Umbilical cord (tissue), 2 donors: Measurements from ENCODE around the gene VWCE. TPM values are rescaled to one million over a fixed set of nuclear protein-coding genes. Genes with fewer than 3 reads are reported as not detected.
A peak's percentile ranks its signal among the peaks of the same experiment; 100 is the strongest.

ENCODE experiments used
- DNase-seq: peaks from one replicate; pipeline ENCODE4 v3.0.0-alpha.2; 2015; ENCODE audit warnings: low spot score
- total RNA-seq: library from RNA; depleted of rRNA; stranded (reverse); fragments of >200 nt; gene quantifications from one replicate; pipeline ENCODE4 v1.2.3, GENCODE V29; 2014; ENCODE audit warnings: low replicate concordance; ENCODE audit not compliant: insufficient read depth

Gene VWCE
- not detected for total RNA-seq

- peak; percentile 71 for DNase-seq
Observed at GRCh38 chr11:61294717-61295595, at the start of gene VWCE. Gene VWCE, minus strand, starts transcription at chr11:61295316. Its CDS starts 279 bp downstream, at chr11:61295037.

DNA sequence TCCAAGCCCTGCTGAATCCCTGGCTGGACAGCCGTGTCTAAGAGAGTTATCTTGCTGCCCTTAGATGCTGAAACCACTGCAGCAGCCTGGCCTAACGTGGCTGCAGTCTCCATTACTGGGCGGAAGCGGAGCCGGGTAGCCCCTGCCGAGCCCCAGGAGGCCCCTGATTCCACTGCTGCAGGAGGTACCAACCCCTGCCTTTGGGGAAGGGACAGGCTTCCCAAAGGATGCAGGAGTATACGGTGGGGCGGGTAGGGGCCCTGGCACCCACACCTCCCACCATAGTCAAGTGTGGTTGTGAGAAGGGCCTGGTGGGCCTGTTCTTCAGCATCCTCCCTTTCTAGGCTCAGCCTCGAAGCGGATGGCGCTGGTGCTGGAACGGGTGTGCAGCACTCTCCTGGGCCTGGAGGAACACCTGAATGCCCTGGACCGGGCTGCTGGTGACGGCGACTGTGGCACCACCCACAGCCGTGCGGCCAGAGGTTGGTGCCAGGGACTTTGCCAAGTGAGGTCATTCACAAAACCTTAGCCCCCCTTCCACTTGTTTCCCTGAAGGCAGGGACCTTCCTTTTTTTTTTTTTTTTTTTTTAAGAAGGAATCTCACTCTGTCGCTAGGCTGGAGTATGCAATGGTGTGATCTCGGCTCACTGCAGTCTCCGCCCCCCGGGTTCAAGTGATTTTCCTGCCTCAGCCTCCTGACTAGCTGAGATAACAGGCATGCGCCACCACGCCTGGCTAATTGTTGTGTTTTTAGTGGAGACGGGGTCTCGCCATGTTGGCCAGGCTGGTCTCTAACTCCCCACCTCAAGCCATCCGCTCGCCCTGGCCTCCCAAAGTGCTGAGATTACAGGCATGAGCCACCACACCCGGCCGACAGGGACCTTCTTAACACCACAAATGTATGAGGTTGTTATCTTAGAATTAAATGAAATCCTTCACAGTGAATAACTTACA, 49.0 kb upstream of the VWCE start:
- DNase-seq = no peak

DNA sequence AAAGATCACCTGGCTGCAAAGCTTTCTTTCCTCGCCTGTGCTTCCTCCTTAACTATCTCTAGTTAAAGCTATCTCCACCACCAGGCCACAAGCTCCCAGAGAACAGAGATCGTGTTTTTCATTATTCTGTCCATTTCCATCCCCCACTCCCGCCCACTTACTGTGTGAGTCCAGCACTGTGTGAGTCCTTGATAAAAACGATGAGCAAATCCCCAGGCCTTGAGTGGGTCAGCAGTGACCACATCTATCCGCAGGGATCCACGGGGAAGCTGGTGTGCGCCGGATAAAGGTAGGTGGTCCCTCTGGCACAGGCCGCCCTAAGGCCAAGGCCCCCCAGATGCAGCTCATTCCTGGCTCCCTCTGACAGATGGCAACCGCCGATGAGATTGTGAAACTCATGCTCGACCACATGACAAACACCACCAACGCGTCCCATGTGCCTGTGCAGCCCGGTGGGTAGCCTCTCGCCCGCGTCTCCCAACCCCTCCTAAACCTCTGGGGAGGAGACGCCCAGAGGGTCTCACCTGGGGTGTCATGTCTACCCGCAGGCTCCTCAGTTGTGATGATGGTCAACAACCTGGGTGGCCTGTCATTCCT, 47.2 kb upstream of the VWCE start:
- DNase-seq = no peak

DNA sequence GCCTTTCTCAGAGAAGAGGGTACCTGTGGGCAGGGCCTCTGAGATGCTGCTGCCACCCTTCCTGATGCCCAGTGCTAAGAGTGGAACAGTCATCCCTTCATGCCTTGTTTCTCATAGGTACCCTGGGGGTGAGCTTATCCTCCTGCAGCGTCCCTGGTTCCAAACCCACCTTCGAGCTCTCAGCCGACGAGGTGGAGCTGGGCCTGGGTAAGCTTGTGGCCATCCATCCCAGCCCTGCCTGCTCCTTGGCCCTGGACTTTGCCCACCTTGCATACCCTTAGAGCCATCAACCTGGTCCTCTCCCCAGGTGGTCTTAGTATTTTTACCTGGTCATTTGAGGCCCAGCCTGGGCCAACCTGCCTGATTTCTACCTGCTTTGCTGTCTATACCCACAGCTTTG, 46.6 kb upstream of the VWCE start:
- no peak for DNase-seq

- no peak for DNase-seq
Observed at GRCh38 chr11:61340979-61341378, 45.9 kb upstream of the VWCE start.

DNA sequence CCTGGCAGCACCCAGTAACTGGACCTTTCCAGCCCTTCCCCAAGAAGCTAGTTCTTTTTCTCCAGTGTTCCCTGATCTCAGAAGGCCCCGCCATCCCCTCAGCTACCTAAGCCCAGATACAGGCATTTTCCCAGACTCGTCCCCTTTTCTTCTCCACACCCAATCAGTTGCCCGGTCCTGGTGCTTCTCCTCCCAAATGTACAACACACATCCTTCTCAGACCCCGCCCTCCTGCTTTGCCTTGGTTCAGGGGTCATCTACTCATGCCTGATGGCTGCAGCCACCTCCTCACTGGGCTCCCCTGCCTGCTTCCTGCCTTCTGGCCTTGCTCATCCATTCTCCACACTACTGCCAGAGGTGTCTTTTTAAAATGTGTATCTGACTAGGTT, 44.4 kb upstream of the VWCE start:
- DNase-seq = no peak

DNA sequence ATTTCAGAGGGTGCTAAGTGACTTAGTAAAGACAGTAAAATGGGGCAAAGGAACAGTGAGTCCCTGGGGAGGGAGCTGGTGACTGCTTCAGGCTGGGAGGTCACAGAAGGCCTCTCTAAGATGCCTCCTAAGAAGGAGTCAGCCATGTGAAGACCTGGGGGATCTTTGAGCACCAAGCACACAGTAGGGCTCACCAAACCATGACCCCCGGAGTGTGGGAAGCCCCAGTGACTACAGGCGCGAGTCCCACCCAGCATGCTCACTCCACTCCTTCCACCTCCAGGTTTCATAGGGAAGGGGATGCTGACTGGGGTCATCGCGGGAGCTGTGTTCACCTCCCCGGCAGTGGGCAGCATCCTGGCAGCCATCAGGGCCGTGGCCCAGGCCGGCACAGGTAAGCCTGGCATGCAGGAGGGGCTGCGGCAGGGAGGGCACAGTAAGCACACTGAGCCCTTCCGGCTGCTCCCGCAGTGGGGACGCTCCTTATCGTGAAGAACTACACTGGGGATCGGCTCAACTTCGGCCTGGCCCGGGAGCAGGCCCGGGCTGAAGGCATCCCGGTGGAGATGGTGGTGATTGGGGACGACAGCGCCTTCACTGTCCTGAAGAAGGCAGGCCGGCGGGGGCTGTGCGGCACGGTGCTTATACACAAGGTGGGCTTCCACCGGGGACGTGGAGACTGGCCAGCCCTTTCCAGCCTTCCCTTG, 43.8 kb upstream of the VWCE start:
- DNase-seq = no peak

DNA sequence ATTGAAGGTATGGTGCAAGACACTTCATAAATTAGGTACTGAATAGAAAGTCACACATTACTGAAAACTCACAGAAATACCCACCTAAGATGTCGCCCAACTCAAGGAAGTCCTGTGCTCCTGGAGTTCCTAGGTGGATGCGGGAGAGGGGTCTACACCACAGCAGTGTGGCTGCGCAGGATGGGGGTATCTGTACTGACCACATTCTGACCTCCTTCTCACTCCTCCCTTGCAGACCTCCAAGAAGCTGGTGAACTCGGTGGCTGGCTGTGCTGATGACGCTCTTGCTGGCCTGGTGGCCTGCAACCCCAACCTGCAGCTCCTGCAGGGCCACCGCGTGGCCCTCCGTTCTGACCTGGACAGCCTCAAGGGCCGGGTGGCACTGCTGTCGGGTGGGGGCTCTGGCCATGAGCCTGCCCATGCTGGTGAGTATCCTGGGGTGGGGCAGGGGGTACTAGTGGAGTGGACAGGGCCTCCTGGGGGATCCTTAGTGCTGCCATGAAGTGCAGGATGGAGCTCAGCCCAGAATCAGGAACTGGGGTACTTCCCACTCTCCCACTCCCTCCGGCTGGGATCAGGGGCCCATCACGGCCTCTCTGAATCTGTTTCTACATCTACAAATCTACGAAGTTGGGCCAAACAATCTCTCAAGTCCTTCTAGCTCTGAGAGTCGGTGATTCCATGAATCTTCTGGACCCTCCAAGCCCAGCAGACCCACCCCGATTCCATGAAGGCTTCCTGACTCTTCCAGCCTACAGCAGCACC, 42.8 kb upstream of the VWCE start:
- no peak for DNase-seq

GRCh38 chr11:61336171-61336935, 41.2 kb upstream of the VWCE start:
- DNase-seq = peak; percentile 76

DNA sequence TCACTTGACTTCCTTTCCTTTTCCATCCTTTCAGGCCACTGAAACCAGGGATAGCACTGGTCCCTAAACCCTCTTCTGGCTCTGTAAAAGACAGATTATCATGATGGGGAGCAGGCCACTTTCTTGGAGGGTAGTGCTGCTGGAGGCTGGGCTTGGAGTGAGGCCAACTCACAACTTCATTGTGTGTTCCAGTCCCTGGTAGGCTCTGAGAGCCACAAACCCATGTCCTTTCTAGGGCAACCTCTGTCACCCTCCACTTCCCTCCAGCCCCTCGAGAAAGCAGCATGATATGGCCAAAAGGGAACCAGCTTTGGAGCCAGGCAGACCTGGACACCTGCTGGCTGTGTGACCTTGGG, 40.2 kb upstream of the VWCE start:
- DNase-seq = peak; percentile 32

GRCh38 chr11:61334434-61335354, 39.6 kb upstream of the VWCE start:
- no peak for DNase-seq

- DNase-seq = no peak
Observed at GRCh38 chr11:61333550-61334433, 38.7 kb upstream of the VWCE start.

DNA sequence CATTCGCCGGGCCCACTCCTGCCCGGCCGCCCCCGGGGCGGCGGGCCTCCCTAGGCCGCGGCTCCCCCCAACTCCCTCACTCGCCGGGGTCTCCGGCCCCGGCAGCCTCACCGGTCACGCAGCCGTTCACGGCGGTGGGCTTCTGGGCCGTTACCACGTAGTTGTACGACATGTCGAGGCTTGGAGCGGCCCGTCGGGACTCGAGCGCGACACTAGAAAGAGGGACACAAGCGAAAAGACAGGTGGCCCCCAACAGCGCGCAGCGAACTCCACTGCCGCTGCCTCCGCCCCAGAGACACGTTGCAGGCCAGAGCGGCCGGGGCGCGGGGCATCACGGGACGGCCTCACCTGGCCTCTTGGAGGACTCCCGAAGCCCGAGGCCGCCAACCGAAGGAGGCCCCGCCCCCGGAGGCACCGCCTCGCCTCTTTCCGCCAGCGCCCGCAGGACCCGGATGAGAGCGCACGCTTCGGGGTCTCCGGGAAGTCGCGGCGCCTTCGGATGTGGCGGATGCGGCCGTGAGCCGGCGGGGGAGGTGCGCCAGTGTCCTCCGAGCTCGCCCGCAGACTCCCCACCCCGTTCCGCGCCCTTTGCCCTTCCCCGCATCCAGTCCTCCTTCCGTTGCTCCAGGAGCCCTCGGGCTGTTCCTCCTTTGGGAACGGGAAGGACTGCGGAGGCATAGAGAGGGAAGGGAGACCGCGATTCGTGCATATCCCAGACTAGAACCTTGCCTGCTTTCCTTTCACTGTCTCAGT, 37.9 kb upstream of the VWCE start, which contains the start of the genes DDB1 and TKFC:
Gene DDB1 (minus strand): TSS at position 309 of the 753 bp plus-strand sequence. CDS start 137 bp downstream, at position 172.
Gene TKFC (plus strand): TSS at position 432 of the 753 bp plus-strand sequence. CDS start 1,501 bp downstream, outside the sequence.
- DNase-seq = peak; percentile 96

DNA sequence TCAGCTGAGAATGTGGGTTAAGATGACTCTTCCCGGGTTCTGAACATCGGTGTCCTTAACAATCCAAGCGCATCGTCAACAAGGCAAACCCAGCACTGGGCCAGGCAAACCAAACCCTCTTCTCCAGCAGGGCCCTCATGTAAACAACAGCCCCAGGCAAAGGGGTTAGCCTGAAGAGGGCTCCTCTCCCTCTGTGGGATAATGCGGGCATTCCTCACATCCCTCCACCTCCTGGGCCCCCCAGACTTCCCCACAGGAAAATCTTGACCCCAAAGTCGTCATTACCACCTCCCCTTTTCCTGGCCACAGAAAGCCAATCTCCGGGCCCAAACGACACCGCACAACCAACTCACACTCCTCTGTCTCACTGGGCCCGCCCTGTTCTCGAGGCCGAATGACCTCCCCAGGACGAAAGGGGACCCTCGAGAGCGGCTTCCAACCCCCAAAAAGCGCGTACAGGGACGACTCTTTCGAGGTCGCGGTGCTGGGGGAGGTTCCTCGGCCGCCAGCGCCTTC, 37.2 kb upstream of the VWCE start:
- DNase-seq = peak; percentile 27

DNA sequence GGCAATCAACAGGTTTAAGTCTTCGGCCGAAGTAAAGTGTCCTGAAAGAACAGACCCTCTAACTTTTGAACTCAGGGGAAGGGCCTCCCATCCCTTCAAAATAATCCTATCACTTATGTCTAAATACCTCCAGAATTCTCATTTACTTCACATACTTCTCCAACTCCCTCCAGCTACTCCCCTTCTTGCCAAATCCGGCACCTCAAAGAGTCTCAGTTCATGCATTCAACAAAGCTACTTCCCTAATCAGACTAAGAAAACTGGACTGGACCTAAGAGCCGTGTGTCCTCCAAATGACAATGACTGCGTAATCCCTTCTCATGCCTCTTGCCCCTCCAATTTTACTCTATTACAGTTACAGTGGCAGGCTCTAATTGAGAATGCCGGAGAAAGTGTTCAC, 36.5 kb upstream of the VWCE start:
- DNase-seq = no peak

GRCh38 chr11:61329871-61330270, 34.8 kb upstream of the VWCE start:
- DNase-seq = peak; percentile 15
